A549 treated with Hydrocortisone at 1 μM for 4 hours (cell line): ENCODE data around the gene MYOCOS. TPM values are rescaled to one million over a fixed set of nuclear protein-coding genes. Genes with fewer than 3 reads are reported as not detected.

ENCODE experiments used
- total RNA-seq: library from RNA; stranded (reverse); fragments of 200-300 nt; extraction: Qiagen RNA extraction; gene quantifications from 5 replicates; pipeline ENCODE4 v1.2.3, GENCODE V29; 2022

Gene MYOCOS
- total RNA-seq = not detected in 5 replicates

GRCh38 chr1:171622152-171622462, at the start of gene MYOCOS:
Gene MYOCOS (plus strand): TSS chr1:171622243. CDS start chr1:171623884, 1,641 bp downstream.

GRCh38 chr1:171652234-171652822, 30.3 kb downstream of the MYOCOS start, which contains the start of gene MYOC:
Gene MYOC (minus strand): TSS chr1:171652688. CDS start chr1:171652611, 77 bp downstream.

Other genes with a start within 250 kb of the MYOCOS start
- gene PRRC2C, start 136.7 kb upstream of the MYOCOS start, total RNA-seq = 58.5 to 90.6 TPM (median 71.0 TPM) in 5 replicates
- not detected in 5 replicates for gene MYOC, start 30.4 kb downstream of the MYOCOS start, total RNA-seq
- gene VAMP4, start 119.8 kb downstream of the MYOCOS start, total RNA-seq = 3.6 to 4.2 TPM (median 4.0 TPM) in 5 replicates
- gene METTL13, start 159.4 kb downstream of the MYOCOS start, total RNA-seq = 40.7 to 45.3 TPM (median 42.6 TPM) in 5 replicates
- gene DNM3, start 219.3 kb downstream of the MYOCOS start, total RNA-seq = 0.40 to 0.80 TPM (median 0.75 TPM) in 5 replicates